Thyroid gland (tissue), 4 donors: Measurements from ENCODE around the gene CSNK2A3.

Experiments used
- POLR2A ChIP-seq, 2 donors: fragments of 450-650 bp; IDR thresholded peaks; one replicate each; pipeline ENCODE4 v1.6.1; 2017; ENCODE audit warnings: antibody characterized with exemption in 2 of 2, mild to moderate bottlenecking in 2 of 2, moderate library complexity in 1 of 2
- TF ChIP-seq, protein P1 (sequence below), 6 experiments: fragments of 200-600 bp in 3 of 6; fragments of 450-650 bp in 3 of 6; sonication (generic) in 3 of 6; IDR thresholded peaks; one replicate each; pipeline ENCODE4 v1.5.1; 2016 to 2019; ENCODE audit warnings: antibody characterized with exemption in 6 of 6, mild to moderate bottlenecking in 2 of 6, inconsistent platforms in 1 of 6, moderate library complexity in 1 of 6

DNA sequence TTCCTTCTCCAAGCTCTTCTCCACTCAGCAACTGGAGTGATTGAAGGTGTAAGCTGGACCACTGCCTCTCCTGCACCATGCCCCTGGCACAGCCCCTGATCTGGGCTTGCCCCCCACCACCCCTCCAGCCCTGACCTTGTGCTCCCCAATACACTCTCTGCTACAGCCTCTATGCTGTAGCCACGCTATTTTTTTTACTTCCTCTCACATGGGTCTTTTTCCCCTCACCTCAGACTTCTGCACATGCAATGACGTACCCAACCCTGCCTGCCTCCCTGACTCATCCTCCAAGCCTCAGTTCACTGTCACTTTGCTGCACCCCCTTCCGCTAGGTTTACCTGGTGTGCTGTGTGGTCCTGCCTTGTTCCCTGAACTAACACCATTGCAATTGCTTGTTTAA, 9.0 kb downstream of the CSNK2A3 start:
- TF ChIP-seq, protein P1, sequence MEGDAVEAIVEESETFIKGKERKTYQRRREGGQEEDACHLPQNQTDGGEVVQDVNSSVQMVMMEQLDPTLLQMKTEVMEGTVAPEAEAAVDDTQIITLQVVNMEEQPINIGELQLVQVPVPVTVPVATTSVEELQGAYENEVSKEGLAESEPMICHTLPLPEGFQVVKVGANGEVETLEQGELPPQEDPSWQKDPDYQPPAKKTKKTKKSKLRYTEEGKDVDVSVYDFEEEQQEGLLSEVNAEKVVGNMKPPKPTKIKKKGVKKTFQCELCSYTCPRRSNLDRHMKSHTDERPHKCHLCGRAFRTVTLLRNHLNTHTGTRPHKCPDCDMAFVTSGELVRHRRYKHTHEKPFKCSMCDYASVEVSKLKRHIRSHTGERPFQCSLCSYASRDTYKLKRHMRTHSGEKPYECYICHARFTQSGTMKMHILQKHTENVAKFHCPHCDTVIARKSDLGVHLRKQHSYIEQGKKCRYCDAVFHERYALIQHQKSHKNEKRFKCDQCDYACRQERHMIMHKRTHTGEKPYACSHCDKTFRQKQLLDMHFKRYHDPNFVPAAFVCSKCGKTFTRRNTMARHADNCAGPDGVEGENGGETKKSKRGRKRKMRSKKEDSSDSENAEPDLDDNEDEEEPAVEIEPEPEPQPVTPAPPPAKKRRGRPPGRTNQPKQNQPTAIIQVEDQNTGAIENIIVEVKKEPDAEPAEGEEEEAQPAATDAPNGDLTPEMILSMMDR (IDR thresholded peaks at IDR 0.05), result no peak
- no peak for TF ChIP-seq POLR2A (IDR thresholded peaks at IDR 0.05)
